HepG2 (cell line): Measurements from ENCODE around the gene CHRM5.

Experiments
- CAMTA2 ChIP-seq: sonication (generic); formaldehyde crosslinking; IDR thresholded peaks from 2 replicates; pipeline ENCODE4 v1.4.0; 2020; ENCODE audit warnings: mild to moderate bottlenecking, missing genetic modification reagents, borderline replicate concordance
- NFE2 ChIP-seq: sonication (generic); formaldehyde crosslinking; IDR thresholded peaks from 2 replicates; pipeline ENCODE4 v1.4.0; 2020; ENCODE audit warnings: missing genetic modification reagents
- POLR2AphosphoS5 ChIP-seq: IDR thresholded peaks from 2 replicates; pipeline ENCODE4 v1.6.1; 2012; ENCODE audit warnings: low read depth, low read length
- SP2 ChIP-seq: sonication (generic); formaldehyde crosslinking; IDR thresholded peaks from 2 replicates; pipeline ENCODE4 v1.5.1; 2020; ENCODE audit warnings: mild to moderate bottlenecking, missing genetic modification reagents
- TCF7L2 ChIP-seq: IDR thresholded peaks from 2 replicates; pipeline ENCODE4 v1.6.1; 2011; ENCODE audit warnings: mild to moderate bottlenecking, low read depth, low read length, moderate library complexity
- ZNF670 ChIP-seq: sonication (generic); formaldehyde crosslinking; IDR thresholded peaks from 2 replicates; pipeline ENCODE4 v1.8.0; 2022; ENCODE audit warnings: mild to moderate bottlenecking, missing genetic modification reagents, borderline replicate concordance
- ZNF816 ChIP-seq: sonication (generic); formaldehyde crosslinking; IDR thresholded peaks from 2 replicates; pipeline ENCODE4 v1.8.0; 2022; ENCODE audit warnings: missing genetic modification reagents, mild to moderate bottlenecking, borderline replicate concordance
- TF ChIP-seq, protein P1 (sequence below): sonication (generic); formaldehyde crosslinking; IDR thresholded peaks from 2 replicates; pipeline ENCODE4 v1.9.0; 2021; ENCODE audit warnings: missing genetic modification reagents, borderline replicate concordance

DNA sequence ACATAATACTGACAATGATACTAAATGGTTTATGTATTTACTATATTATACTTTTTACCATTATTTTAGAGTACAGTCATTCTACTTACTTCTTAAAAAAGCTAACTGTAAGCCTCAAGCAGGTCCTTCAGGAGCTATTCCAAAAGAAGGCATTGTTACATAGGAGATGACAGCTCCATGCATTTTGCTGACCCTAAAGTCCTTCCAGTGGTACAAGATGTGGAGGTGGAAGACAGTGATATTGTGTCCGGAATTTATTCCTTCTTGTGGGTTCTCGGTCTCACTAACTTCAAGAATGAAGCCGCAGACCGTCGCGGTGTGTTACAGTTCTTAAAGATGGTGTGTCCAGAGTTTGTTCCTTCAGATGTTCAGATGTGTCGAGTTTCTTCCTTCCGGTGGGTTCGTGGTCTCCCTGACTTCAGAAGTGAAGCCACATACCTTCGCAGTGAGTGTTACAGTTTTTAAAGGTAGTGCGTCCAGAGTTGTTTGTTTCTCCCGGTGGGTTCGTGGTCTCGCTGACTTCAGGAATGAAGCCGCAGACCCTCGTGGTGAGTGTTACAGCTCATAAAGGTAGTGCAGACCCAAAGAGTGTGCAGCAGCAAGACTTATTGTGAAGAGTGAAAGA, 49.8 kb downstream of the CHRM5 start:
- TF ChIP-seq, protein P1, sequence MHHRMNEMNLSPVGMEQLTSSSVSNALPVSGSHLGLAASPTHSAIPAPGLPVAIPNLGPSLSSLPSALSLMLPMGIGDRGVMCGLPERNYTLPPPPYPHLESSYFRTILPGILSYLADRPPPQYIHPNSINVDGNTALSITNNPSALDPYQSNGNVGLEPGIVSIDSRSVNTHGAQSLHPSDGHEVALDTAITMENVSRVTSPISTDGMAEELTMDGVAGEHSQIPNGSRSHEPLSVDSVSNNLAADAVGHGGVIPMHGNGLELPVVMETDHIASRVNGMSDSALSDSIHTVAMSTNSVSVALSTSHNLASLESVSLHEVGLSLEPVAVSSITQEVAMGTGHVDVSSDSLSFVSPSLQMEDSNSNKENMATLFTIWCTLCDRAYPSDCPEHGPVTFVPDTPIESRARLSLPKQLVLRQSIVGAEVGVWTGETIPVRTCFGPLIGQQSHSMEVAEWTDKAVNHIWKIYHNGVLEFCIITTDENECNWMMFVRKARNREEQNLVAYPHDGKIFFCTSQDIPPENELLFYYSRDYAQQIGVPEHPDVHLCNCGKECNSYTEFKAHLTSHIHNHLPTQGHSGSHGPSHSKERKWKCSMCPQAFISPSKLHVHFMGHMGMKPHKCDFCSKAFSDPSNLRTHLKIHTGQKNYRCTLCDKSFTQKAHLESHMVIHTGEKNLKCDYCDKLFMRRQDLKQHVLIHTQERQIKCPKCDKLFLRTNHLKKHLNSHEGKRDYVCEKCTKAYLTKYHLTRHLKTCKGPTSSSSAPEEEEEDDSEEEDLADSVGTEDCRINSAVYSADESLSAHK (CRISPR knock-in tag) = no peak
- no peak for TF ChIP-seq SP2
- no peak for TF ChIP-seq TCF7L2
- TF ChIP-seq CAMTA2 (CRISPR knock-in tag) = no peak
- TF ChIP-seq ZNF670 (CRISPR knock-in tag) = no peak
- TF ChIP-seq NFE2 (CRISPR knock-in tag) = no peak
- no peak for TF ChIP-seq ZNF816 (CRISPR knock-in tag)
- no peak for TF ChIP-seq POLR2AphosphoS5
